ENCODE results near the gene CREB3L4.

Gene CREB3L4

GRCh38 chr1:153956997-153957715, 10.5 kb upstream of the CREB3L4 start:
- no peak for DNase-seq (ENCODE audit: low read depth)
- peak overlapping the region; percentile 76 for H3K4me3 ChIP-seq (ENCODE audit: low read depth, low read length)

GRCh38 chr1:153957744-153958110, 10.0 kb upstream of the CREB3L4 start:
- DNase-seq (ENCODE audit: low read depth): no peak
- H3K4me3 ChIP-seq (ENCODE audit: low read depth, low read length): peak overlapping the region; percentile 76

GRCh38 chr1:153958111-153958960, 9.4 kb upstream of the CREB3L4 start, which contains the start of gene CRTC2:
Gene CRTC2, minus strand, starts transcription at chr1:153958612. Its CDS starts 115 bp downstream, at chr1:153958497.
- H3K4me3 ChIP-seq (ENCODE audit: low read depth, low read length): peak within 1 kb of the TSS; percentile 76
- peak; percentile 94 for DNase-seq (ENCODE audit: low read depth)

- H3K4me3 ChIP-seq (ENCODE audit: low read depth, low read length): no peak overlapping the region
- no peak for DNase-seq (ENCODE audit: low read depth)
Observed at GRCh38 chr1:153958961-153959260, 8.8 kb upstream of the CREB3L4 start.

- DNase-seq (ENCODE audit: low read depth): no peak
- no peak overlapping the region for H3K4me3 ChIP-seq (ENCODE audit: low read depth, low read length)
Observed at GRCh38 chr1:153959454-153959853, 8.2 kb upstream of the CREB3L4 start.

GRCh38 chr1:153960206-153960605, 7.5 kb upstream of the CREB3L4 start:
- DNase-seq (ENCODE audit: low read depth): no peak
- H3K4me3 ChIP-seq (ENCODE audit: low read depth, low read length): no peak overlapping the region

GRCh38 chr1:153961421-153961820, 6.3 kb upstream of the CREB3L4 start:
- peak overlapping the region; percentile 71 for H3K4me3 ChIP-seq (ENCODE audit: low read depth, low read length)
- no peak for DNase-seq (ENCODE audit: low read depth)

GRCh38 chr1:153962088-153963029, 5.3 kb upstream of the CREB3L4 start:
- H3K4me3 ChIP-seq (ENCODE audit: low read depth, low read length): peak overlapping the region; percentile 71
- no peak for DNase-seq (ENCODE audit: low read depth)

- DNase-seq (ENCODE audit: low read depth): peak; percentile 87
- peak within 1 kb of the TSS; percentile 71 for H3K4me3 ChIP-seq (ENCODE audit: low read depth, low read length)
Observed at GRCh38 chr1:153963030-153963849, 4.5 kb upstream of the CREB3L4 start, which contains the start of gene SLC39A1. Gene SLC39A1, minus strand, starts transcription at chr1:153963537. Its CDS starts 822 bp downstream, at chr1:153962715.

- no peak for DNase-seq (ENCODE audit: low read depth)
- H3K4me3 ChIP-seq (ENCODE audit: low read depth, low read length): peak overlapping the region; percentile 71
Observed at GRCh38 chr1:153963850-153964331, 3.8 kb upstream of the CREB3L4 start.

- DNase-seq (ENCODE audit: low read depth): no peak
- peak overlapping the region; percentile 63 for H3K4me3 ChIP-seq (ENCODE audit: low read depth, low read length)
Observed at GRCh38 chr1:153968000-153968363, 280 bp downstream of the CREB3L4 start.

- DNase-seq (ENCODE audit: low read depth): no peak
Observed at GRCh38 chr1:153968408-153968807, 706 bp downstream of the CREB3L4 start.

GRCh38 chr1:153968972-153969371, 1.3 kb downstream of the CREB3L4 start:
- no peak for DNase-seq (ENCODE audit: low read depth)
- peak overlapping the region; percentile 63 for H3K4me3 ChIP-seq (ENCODE audit: low read depth, low read length)

More at GRCh38 chr1:153968408-153968807, 706 bp downstream of the CREB3L4 start:
- peak overlapping the region; percentile 63 for H3K4me3 ChIP-seq (ENCODE audit: low read depth, low read length)

- DNase-seq (ENCODE audit: low read depth): no peak
- no peak overlapping the region for H3K4me3 ChIP-seq (ENCODE audit: low read depth, low read length)
Observed at GRCh38 chr1:153970346-153970745, 2.6 kb downstream of the CREB3L4 start.

- DNase-seq (ENCODE audit: low read depth): no peak
- H3K4me3 ChIP-seq (ENCODE audit: low read depth, low read length): no peak overlapping the region
Observed at GRCh38 chr1:153973071-153973470, 5.4 kb downstream of the CREB3L4 start.

GRCh38 chr1:153973525-153973924, 5.8 kb downstream of the CREB3L4 start:
- no peak for DNase-seq (ENCODE audit: low read depth)
- no peak overlapping the region for H3K4me3 ChIP-seq (ENCODE audit: low read depth, low read length)

GRCh38 chr1:153976819-153977249, 9.1 kb downstream of the CREB3L4 start:
- H3K4me3 ChIP-seq (ENCODE audit: low read depth, low read length): peak overlapping the region; percentile 98
- DNase-seq (ENCODE audit: low read depth): no peak

All from skeletal muscle cell (primary cell).